ENCODE data around the gene TFAP2A. TPM values are rescaled to one million over a fixed set of nuclear protein-coding genes. Genes with fewer than 3 reads are reported as not detected.
A peak's percentile ranks its signal among the peaks of the same experiment; 100 is the strongest.

The TFAP2A gene
- total RNA-seq (2013; cell fraction: nucleolus; rRNA removed), result 0.73 and 1.5 TPM in 2 replicates
- total RNA-seq (2014; rRNA removed) (0.06 TPM in 1 of 2 replicates, not detected in the other), total RNA-seq (2014; rRNA removed; fragmentation: Illumina TruSeq; extraction: Trizol) (0.23 TPM in 1 of 2 replicates, not detected in the other), total RNA-seq (2021) (0.21 and 0.46 TPM in 2 replicates), polyA plus RNA-seq (2011; rRNA removed) (0.32 and 0.33 TPM in 2 replicates), polyA plus RNA-seq (2014; fragmentation: Illumina TruSeq; extraction: Trizol) (0.06 and 0.21 TPM in 2 replicates), polyA plus RNA-seq (2014; fragmentation: Nextera tagmentation; extraction: Ambion mirVana) (under 1 TPM in 1 of 2 experiments, not detected in 1; 0.05 TPM), polyA plus RNA-seq (2014; rRNA removed) (0.14 TPM in 1 of 2 replicates, not detected in the other), polyA plus RNA-seq (2016; fragmentation: Nextera tagmentation; extraction: Ambion mirVana) (not detected), polyA minus RNA-seq (2011; rRNA and poly(A)+ RNA removed) (0.15 and 0.41 TPM in 2 replicates), Bru-seq, nascent RNA (percentile 34 among the genes with signal in this experiment), BruChase-seq, experiment 1, labeled RNA remaining after a 6-hour chase (percentile 33 among the genes with signal in this experiment), BruChase-seq, experiment 2, labeled RNA remaining after a 2-hour chase (percentile 41 among the genes with signal in this experiment)
- not detected for polyA plus RNA-seq (2011; ENCODE audit: low read depth)
- polyA plus RNA-seq (2011; cell fraction: cytosol; rRNA removed), result 0.24 and 0.30 TPM in 2 replicates
- polyA plus RNA-seq (2011; cell fraction: nucleus; rRNA removed), result 1.1 and 1.3 TPM in 2 replicates
- 0.09 and 0.18 TPM in 2 replicates for polyA plus RNA-seq (2012)
- 2.9 and 3.2 TPM in 2 replicates for polyA minus RNA-seq (2011; cell fraction: cytosol; rRNA and poly(A)+ RNA removed)
- 0.73 and 1.8 TPM in 2 replicates for polyA minus RNA-seq (2011; cell fraction: nucleus; rRNA and poly(A)+ RNA removed)
- long read RNA-seq, experiment 1, result 0 reads
- long read RNA-seq, experiment 2, partial matches to known transcripts, result 0 of 1 reads
- long read RNA-seq, experiment 2, other reads (novel, unspliced or antisense), result 1 of 1 reads

DNA sequence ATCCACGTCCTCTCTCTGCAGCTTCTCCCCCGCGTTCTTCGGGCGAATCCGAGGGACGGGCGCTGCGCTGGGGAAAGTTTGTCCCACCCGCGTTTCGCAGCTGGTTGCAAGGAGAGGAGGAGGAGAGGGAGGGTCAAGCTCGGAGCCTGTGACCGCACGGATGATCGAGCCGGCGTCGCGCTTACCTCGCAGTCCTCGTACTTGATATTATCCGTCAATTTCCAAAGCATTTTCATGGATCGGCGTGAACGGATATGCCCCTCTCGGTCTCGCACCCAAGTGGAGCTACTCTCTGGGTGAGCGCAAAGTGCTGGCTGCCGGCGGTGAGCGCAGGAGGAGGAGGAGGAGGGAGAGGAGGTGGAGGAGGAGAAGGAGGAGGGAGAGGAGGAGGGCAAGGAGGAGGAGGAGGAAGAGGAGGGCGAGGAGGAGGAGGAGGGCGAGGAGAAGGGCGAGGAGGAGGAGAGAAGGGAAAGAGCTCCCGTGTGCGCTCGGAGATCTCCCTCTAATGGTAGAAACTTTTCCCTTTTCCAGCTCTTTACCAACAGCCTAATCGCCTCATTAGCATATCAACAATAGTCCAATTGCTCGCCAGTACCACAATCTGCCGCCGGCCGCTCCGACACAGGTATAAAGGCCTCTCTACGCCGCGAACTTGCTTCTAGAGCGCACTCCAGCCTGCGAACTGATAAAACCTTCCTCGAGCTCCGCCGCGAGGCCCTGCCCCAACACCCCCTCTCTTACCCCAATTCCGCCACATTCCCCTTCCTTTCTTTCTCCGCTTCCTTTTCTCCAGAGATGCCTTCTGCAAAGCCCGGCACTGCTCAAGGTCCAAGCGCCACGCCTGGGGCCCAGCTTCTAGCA, at the start of gene TFAP2A:
Gene TFAP2A (minus strand): TSS at position 319 of the 861 bp plus-strand sequence. CDS start 83 bp downstream, at position 236.
- CTCF ChIA-PET, result interaction anchor here (0.7 to 4.0 kb wide), 4 partner anchors 12 to 19 kb away, joined by 3 to 20 read pairs (median 3); no protein-coding TSS in a partner anchor
- Histone ChIP-seq H3K9ac (ENCODE audit: control insufficient read depth, insufficient read depth, low read length) (no peak within 1 kb of the TSS), H2AFZ (ENCODE audit: control insufficient read depth, low read depth, low read length) (no peak within 1 kb of the TSS), H3K9me3 (replicated peaks; ENCODE audit: control insufficient read depth, insufficient read depth, low read length) (peaks cover 2% of the 10 kb centered on the region; the same call in 1 of the 3 replicates), H3K79me2 (ENCODE audit: control insufficient read depth, insufficient read depth, low read length) (no peaks in the 10 kb centered on the region), H3K4me1 (ENCODE audit: control insufficient read depth, insufficient read depth, low read length) (peaks cover 19% of the 10 kb centered on the region), H3K36me3 (ENCODE audit: control insufficient read depth in 2 of 2, insufficient read depth in 2 of 2, low read length in 1 of 2) (no peaks in the 10 kb centered on the region), H3K27ac (ENCODE audit: control insufficient read depth, insufficient read depth) (no peak within 1 kb of the TSS), H3K4me3 (no peak within 1 kb of the TSS), H4K20me1 (ENCODE audit: control insufficient read depth, insufficient read depth) (no peaks in the 10 kb centered on the region), H3K27me3 (replicated peaks in 1 of 2; ENCODE audit: control insufficient read depth in 2 of 2, insufficient read depth in 2 of 2, low read length in 1 of 2) (peaks cover 12 to 54% of the 10 kb centered on the region in 2 experiments), H3K4me2 (ENCODE audit: control insufficient read depth, insufficient read depth) (peak within 1 kb of the TSS; percentile 86; the same call in 1 of the 2 replicates)
- SMC1A ChIA-PET (ENCODE audit: uncharacterized antibody, unreplicated experiment), result interaction anchor here (1.0 to 2.1 kb wide), 3 partner anchors 10 to 51 kb away, joined by 3 to 7 read pairs (median 3); no protein-coding TSS in a partner anchor
- FAIRE-seq (no peak), ATAC-seq (no peak), DNase-seq (ENCODE audit: low read depth, low spot score) (no peak)
- intact Hi-C loops (cut with micrococcal nuclease; ENCODE audit: unreplicated experiment) (no loop called here), in situ Hi-C loops (cut with MboI) (no loop called here)
- 62% methylated on average over 46 of the region's 58 CpGs for WGBS (ENCODE audit: insufficient coverage, insufficient replicate concordance, low lambda C conversion rate, missing lambda C conversion rate)
- RAD21 ChIA-PET (ENCODE audit: unreplicated experiment), result no interaction called here
- TF ChIP-seq EP300 (IDR thresholded peaks at IDR 0.05; ENCODE audit: borderline replicate concordance in 1 of 2, control insufficient read depth in 1 of 2, low read depth in 2 of 2, low read length in 2 of 2) (no peak), GABPA (IDR thresholded peaks at IDR 0.05; ENCODE audit: low read depth) (no peak), JUNB (IDR thresholded peaks at IDR 0.05) (no peak), RELA (IDR thresholded peaks at IDR 0.05; ENCODE audit: borderline replicate concordance, partially characterized antibody) (no peak)
- TF ChIP-seq, protein P1, sequence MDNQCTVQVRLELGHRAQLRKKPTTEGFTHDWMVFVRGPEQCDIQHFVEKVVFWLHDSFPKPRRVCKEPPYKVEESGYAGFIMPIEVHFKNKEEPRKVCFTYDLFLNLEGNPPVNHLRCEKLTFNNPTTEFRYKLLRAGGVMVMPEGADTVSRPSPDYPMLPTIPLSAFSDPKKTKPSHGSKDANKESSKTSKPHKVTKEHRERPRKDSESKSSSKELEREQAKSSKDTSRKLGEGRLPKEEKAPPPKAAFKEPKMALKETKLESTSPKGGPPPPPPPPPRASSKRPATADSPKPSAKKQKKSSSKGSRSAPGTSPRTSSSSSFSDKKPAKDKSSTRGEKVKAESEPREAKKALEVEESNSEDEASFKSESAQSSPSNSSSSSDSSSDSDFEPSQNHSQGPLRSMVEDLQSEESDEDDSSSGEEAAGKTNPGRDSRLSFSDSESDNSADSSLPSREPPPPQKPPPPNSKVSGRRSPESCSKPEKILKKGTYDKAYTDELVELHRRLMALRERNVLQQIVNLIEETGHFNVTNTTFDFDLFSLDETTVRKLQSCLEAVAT (IDR thresholded peaks at IDR 0.05), result no peak
- TF ChIP-seq, protein P2, sequence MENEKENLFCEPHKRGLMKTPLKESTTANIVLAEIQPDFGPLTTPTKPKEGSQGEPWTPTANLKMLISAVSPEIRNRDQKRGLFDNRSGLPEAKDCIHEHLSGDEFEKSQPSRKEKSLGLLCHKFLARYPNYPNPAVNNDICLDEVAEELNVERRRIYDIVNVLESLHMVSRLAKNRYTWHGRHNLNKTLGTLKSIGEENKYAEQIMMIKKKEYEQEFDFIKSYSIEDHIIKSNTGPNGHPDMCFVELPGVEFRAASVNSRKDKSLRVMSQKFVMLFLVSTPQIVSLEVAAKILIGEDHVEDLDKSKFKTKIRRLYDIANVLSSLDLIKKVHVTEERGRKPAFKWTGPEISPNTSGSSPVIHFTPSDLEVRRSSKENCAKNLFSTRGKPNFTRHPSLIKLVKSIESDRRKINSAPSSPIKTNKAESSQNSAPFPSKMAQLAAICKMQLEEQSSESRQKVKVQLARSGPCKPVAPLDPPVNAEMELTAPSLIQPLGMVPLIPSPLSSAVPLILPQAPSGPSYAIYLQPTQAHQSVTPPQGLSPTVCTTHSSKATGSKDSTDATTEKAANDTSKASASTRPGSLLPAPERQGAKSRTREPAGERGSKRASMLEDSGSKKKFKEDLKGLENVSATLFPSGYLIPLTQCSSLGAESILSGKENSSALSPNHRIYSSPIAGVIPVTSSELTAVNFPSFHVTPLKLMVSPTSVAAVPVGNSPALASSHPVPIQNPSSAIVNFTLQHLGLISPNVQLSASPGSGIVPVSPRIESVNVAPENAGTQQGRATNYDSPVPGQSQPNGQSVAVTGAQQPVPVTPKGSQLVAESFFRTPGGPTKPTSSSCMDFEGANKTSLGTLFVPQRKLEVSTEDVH (IDR thresholded peaks at IDR 0.05; ENCODE audit: low read depth, partially characterized antibody), result no peak
- BruUV-seq (replicated peaks), result no TSS peak
- POLR2A ChIA-PET, result interaction anchor here (1.0 to 1.2 kb wide), 2 partner anchors 13 to 883 kb away, joined by 3 to 9 read pairs; no protein-coding TSS in a partner anchor
